ENCODE results near the gene CADPS.

Gene CADPS

DNA sequence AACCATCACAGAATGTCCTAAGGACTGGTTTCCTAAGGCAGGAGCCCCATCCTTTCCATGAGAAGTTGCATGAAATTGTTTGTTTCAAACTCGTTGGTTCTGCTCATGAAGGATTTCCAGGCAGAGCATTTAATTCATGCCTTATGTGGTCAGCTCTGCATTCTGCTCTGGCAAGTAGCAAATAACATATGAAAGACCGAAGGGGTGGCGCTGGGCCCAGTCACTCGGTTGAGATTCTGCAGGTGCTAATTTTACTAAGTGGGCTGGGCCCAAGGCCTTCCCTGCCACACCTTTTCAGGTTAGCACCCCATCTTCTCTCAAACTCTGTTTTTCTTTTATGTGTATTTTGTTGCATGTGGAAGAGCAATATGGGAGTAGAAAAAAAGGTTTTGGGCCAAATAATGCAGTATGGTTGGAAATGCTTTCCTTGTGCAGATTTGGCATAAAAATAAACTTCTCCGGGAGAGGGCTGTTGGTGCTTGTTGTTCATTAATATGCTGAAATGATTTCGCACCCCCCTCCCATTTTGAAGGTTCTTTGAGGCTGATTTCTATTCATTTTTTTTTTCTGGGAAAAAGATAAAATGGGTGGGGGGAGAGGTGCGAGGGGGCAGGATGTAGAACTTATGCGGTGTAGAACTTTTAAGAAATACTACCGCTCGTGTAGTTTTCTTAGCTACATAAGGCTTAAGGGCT, 318.9 kb downstream of the CADPS start:
- DNase-seq (ENCODE audit: low read depth) = no peak

DNA sequence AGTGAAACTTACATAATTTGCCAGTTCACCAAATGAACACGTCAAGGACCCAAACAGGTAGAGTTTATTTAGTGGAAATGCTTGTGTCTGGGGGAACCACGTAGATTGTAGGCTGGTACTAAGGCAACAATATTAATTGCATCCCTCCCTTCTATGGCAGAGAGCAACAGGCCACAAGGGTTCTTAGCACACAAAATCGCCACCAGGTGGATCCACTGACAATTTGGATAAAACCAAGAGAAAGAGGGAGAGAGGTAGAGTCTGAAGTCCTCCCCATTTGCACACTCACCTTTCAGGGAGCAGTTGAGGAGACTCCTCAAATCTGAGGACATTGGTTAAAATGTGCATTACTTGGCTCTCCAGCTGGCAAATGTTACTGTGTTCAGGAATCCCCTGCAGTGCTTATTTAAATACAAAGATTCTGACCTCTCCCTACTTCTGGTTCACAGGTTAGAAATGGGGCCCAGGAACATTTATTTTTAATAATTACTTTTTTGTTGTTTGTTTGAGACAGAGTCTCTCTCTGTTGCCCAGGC, 320.9 kb downstream of the CADPS start:
- DNase-seq (ENCODE audit: low read depth) = no peak

DNA sequence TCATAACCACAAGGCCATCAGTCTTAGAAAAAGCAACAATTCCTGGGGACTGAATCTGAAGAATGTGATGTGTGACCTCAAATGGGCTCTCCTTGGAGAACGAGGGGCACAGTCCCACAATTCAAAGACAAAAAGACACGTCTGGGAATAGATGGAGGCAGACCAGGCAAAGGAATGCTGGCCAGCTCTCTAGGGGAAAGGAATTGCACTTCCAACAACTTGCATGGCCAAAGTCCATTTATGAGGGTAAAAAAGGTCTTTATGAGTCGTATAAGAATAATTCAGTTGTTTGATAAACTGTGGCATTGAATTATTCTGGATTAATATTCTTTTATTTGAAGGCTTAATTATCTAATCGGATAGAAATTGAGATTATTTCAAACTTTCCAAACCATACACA, 321.4 kb downstream of the CADPS start:
- no peak for DNase-seq (ENCODE audit: low read depth)

DNA sequence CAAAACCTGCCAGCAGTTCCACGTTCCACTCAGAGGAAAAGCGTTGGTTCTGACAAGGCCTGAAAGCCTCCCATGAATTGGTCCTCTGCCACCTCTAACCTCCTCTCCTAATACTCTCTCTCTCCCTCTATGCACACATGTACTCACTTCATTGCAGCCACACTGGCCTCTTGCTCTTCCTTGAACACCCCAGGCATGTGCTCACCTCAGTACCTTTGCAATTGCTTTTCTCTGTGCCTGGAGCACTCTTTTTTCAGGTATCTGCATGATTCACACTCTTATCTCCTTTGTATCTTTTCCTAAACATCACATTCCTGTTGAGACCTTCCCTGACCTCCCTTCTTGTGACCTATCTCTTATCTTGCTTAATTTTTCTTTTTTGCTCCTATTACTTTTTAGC, 323.7 kb downstream of the CADPS start:
- DNase-seq (ENCODE audit: low read depth) = no peak

DNA sequence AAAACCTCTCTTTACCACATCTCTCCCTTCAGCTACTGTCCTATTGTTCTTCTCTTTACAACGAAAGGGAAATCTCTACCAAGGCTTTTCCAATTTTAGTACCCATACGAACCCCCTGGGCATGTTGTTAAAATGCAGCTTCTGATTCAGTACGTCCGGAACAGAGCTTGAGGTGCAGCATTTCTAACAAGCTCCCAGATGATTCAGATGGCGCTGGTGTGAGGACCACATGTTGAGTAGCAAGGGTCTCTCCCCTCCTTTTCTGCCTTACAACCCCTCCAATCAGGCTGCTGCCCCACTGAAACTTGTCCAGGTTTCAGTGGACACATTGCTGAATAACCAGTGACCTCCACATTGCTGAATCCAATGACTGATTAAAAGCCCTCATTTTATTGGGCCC, 324.8 kb downstream of the CADPS start:
- DNase-seq (ENCODE audit: low read depth) = no peak

DNA sequence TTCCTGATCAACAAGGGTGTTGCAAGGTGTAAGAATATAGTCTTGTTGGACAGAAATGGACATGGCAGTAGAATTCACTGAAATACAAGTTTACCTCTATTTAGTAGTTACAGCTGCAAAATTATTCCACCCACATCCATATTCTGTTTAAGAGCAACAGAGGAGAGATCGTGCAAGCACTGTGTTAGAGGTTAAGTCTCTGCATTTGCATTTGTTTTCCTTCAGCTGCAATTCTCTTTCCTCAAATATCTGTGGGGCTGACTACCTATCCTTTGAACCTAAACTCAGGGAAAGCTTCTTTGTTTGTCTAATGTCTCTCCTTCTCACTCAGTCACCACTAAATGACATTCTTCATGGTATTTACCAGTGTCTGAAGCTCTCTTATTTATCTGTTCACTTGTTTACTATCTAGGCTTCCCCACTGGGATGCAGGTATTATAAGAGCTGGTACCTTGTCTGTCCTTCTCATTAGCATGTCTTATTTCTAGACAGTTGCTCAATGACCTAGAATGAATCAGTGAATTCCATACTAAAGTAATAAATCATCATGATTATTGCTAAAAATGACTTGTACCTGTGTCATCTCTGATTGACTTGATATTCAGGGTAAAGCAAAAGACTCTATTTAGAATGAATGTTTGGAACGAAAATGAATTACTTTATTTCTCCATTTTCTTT, 326.5 kb downstream of the CADPS start:
- DNase-seq (ENCODE audit: low read depth) = no peak

DNA sequence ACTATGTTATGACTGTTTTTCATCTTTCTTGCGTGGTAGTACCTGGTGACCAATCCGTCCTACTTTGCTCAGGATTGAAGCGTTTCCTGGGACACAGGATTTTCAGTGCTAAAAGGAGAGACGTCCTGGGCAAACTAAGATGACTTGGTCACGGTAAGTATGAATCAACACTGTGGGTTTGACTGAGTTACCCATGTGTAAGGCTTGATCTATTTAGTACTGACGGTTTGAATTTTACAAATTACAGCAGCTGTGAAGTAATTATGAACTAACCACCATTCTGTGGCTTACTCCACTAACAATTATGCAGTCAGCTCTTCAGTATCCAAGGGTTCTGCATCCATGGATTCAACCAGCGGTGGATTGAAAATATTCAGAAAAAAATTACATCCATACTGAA, 328.9 kb downstream of the CADPS start:
- DNase-seq (ENCODE audit: low read depth) = no peak

DNA sequence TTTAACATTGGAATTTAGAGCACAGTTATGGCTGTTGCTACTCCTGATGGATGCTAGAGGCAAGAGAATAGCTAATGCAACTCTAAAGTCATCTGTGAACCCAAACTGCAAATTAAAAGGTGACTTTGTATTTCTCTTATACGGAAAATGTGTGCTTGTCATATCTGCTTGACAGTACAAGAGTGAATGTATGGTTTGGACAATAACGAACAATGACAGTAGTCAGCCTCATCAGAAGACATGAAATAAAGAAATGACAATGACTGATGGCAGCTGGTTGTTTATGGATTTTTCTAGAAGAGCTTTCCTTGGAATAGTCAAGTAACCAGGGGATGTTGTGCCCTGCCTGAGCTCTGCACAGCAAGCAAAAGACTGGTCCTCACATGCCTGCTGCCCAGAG, 333.0 kb downstream of the CADPS start:
- no peak for DNase-seq (ENCODE audit: low read depth)

DNA sequence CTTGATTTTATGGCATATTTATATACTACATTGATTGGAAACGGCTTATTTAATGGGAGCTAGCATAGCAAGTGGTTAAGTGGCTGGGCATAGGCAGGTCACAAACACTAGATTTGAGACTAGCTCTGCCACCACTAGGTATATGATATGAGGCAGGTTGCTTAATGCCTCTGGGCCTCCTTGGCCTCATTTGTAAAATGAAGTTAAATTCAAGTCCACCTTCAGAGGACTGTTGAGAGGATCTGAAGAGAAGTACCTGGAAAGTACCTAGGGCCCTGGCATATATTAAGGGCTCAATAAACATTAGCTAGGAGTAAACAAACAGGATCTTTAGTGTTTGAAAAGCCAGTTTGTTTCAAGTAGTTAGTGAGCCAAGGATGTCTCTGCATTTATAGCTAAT, 335.5 kb downstream of the CADPS start:
- no peak for DNase-seq (ENCODE audit: low read depth)

DNA sequence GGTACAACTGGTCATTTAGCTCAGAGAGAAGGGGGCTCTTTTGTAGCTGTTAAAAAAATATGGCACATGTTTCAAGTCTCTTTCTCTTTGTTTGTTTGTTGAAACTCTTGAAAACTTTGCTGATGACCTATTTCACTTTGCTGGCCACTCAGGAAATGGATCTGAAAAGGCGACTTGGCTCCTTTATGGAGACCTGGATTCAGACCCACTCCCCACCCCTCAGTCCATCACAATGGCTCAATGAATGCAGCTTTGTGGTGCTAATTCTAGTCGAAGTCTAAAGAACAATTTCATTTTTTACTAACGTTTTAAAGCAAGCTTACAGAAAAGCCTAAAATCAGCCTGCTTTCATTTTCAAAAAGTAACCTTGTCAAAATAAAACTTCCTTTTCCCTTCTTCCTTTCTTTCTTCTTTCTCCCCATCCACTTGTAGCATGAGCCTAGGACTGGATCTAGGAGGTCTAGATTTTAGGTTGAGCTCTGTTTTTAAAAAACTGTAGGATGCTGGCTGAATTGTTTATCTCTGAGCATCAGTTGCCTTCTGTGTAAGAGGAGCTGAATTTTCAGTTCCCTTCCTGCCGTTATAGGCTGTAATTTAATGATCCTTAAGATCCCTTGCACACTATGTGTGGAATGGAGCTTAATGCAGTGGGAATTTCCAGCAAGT, 336.4 kb downstream of the CADPS start:
- no peak for DNase-seq (ENCODE audit: low read depth)

DNA sequence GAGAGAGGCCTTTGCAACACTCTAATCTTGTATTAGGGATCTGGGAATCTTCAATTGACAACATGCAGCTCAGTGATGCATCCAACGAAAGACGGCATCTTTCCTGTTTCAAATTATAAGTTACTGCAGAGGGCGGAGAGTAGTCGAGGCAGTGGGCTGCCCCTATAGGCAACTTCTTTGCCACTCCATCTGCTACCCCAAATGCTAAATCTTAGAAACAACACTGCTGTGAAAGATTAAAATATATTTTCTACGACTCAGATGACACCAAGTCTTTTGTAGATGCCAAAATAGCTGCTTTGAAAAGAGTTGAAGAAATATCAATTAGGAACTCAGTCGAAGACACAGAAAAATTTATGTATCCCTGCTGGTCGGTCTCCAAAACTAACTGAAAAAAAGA, 340.9 kb downstream of the CADPS start:
- no peak for DNase-seq (ENCODE audit: low read depth)

DNA sequence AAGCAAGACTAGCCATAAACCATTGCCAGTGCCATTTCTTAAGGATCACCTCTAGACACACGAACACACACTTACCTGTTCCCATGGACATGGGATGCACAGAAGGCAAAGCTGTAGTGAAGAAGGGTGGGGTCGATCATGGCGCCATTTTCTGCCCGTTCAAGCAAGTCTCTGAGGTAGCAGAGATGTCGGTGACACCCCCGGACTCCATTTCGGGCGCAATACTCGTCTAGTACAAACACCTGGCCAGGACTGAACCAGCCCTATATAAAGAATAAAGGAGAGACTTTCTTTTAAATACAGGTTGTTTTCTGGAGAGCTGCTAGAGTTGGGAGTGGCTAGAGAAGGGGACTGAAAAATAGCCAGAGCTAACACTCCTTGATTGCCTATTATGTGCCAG, 342.4 kb downstream of the CADPS start:
- DNase-seq (ENCODE audit: low read depth) = no peak

DNA sequence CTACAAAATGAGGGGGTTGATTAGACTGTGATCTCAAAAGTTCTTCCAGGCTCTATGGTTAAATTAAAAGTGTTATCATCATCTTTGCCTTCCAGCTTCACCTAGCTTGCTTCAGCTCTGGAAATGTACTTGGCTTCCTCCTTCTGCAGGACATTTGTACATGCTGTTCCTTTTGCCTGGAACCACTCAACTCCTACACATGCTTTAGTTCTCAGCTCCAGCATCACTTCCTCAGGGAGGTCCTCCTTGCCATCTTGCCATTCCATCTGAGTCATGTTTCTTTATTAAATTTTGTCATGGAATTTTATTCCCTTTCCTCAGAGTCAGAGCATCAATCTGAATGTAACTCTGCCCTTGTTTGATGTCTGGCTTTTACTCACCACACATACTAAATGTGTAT, 343.2 kb downstream of the CADPS start:
- DNase-seq (ENCODE audit: low read depth) = no peak

DNA sequence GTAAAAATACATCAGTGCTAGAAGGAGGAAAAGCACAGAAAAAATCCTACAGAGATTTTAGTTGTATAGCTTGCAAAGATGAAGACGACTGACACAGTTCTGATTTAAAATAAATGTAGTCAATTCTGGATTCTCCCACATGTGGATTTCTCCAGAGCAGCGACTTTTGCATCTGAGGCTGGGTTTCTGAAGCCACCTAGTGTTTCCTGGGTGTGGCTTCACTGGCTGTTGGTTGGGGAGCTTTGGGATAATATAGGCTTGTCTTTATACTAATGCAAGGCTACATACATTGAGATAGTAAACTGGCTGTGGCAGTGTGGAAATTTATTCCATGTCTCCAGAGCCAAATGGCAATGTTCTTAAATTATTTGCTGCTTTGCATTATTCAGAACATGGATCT, 343.7 kb downstream of the CADPS start:
- no peak for DNase-seq (ENCODE audit: low read depth)

DNA sequence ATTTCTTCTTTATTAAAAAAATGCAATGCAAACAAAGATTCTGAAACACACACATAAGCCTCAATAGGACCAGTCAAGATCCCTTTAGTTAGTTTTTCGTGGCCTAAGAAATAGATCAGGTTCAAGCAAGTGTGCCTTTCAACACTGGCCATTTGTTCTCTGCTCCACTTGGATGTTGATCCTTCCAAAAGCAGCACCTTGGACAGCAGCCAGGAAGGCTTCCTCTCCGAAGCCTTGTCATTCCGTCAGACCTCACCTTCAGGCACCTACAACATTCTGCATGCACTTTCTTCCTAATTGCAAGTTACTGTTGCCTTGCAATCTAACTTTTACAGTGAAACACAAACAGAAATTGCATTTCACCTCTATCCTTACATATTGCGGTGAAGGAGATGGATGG, 346.0 kb downstream of the CADPS start:
- no peak for DNase-seq (ENCODE audit: low read depth)

DNA sequence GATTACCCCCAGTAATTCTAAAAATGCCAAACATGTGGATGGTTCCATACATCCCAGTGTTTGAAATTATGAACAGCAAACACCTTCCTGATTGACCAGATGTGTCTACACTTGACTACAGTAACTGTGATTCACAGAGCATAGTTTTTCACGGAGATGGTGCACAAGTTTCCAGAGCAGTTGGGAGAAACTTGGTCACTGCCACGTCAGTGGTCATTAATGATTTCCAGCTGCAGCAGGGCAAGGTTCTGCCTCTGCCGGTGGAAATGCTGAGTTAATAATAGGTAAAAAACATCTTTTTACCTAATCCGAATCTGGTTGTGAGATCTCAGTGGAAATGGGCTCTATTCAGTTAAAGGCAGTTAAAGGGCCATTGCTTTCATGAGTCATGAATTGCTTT, 347.7 kb downstream of the CADPS start:
- DNase-seq (ENCODE audit: low read depth) = no peak

DNA sequence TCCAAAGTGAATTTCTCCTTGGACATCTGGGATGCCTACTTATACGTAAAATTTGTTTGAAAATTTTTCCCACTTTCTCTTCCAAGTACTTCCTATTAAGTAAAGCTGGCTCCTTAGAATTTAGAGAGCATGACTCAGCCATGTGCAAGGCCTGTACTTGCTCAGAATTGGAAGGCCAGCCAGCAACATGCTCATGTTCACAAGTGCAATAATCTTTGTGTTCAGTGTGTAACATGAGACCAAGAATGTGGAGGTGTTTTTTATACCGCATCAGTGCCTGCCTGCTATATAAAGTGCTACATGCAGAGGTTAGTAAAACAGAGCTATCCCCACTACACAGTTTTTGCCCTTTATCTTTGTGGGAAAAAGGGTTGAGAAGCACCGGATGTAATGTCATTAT, 349.9 kb downstream of the CADPS start:
- DNase-seq (ENCODE audit: low read depth) = no peak

DNA sequence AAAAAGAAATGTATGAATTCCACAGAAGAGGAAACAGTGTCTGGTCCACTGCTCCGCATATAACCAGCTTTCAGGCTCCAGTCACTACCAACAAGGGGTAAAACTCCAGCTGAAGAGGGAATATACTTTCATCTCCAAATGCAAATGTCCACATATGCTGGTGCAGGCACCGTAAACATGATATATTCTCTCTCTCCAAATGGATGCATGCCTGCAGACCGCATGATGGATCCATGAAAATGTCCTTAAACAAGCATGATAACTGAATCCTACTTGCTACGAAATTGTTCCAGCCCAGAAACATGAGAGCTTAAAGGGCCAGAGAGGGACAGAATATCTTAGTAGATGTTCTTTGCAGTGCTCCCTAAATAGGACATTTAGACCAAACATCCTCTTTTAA, 351.5 kb downstream of the CADPS start:
- DNase-seq (ENCODE audit: low read depth) = no peak

DNA sequence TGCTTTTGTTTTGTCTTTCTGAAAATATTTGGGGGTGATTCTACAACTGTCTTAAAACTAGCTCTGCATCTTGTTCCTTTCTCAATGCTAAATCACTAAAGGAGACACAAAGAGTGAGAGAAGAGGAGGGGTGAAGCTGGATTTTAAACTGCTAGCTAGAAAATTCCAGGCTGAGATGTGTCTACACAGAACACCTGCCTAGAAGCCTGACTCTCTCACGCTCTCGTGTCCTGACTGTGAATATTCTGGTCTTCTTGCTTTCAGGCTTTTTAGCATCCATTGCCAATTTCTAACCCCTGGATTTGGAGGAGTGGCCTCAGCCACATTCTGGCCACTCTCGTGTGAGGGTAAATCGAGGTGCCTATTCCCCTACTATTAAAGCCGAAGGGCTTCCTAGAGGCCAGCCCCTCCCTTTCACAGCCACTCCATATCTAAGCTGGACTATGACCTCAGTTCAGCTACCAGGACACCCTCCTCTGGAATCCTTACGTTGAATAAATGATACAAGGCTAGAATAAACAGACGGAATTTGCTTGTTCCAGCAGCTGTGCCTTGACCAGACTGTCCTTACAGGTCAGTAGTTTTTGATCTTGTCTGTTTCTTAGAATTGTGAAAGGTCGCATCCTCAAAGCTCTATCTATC, 353.6 kb downstream of the CADPS start:
- DNase-seq (ENCODE audit: low read depth) = no peak

DNA sequence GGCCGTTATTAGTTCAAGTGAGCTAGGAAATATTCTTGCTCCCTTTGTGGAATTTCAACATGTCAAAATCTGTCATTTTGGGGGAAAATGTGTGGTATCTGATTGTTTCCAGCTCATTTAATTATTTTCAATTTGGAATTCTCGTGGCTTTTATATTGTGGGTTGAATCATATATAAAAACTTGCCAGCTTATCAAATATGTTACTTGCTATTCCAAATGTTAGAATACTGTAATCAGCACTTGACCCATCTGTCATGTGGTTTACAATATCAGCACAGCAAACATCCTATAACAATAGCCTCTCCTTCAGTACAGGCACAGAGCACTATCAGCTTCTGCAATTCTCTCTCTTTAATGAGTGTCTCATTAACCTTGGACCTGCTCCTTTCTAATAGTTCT, 371.7 kb downstream of the CADPS start:
- DNase-seq (ENCODE audit: low read depth) = no peak

DNA sequence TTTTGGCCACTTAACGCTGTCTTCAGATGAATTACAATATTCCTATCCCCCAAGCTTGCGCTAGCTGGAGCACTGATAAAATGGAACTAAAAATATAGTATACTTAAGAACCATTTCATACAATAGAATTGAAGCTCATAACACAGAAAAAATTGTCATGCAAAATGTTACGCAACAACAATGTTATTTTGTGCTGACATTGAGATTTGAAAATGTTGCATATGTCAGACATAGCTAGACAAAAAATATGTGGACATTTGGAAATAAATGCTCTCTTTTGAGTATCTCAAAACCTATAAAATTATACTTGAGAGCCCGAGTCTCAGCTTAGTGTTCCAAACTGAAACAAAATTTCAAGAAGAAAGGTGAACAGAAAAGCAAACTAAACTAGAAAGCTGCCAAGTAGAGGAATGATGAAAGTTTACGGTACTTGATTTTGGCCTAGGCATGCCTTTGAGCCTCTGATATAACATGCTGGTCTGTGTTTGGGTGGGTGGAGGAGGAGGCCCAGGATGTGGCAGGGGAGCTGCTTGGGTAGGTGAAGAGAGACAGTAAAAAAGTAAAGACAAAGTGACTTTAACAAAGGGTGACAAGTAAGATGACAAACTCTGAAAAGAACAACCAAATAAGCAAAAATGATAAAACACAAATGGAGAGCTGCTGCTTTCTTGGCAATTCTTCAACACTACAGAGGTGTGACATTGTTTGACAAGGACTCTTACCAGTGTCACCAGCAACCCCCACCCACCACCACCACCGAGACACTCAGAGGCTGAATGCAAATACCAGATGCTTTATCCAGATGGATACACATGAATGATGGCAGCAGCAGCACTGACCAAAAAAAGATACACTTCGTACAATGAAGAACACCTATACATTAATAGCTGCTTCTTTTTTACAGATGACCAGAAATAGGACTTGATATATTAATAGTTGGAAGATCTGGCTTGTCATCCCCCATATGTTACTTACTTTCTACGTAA, 372.6 kb downstream of the CADPS start:
- DNase-seq (ENCODE audit: low read depth) = no peak

DNA sequence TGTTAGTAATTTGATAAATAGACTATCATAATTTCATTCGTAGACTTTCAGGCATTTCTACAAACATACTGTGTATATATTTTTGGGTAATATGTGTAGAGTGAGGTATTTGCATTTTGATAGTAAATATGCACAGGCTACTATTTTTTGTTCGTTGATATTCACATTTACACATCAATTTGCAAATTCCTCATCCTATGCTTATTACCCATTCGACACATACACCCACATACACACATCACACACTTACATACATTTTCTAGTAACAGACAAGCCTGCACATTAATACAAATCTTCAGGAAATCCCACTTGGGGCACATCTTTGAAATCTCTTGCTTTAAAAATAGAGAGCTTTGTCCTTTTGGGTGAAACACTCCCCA, 373.9 kb downstream of the CADPS start:
- no peak for DNase-seq (ENCODE audit: low read depth)
